Stimulated activated CD8-positive, alpha-beta memory T cell treated with anti-CD3 and anti-CD28 coated beads, Interleukin-12 subunit alpha, Interleukin-12 subunit beta, amount 100 ng/mL, for 4 hours (primary cell): ENCODE results near the gene RMP24.
"Not testable (repeated sequence)": the region's sequence is repeated elsewhere in the genome, so short reads cannot be mapped to it uniquely, and the experiment has no call there.

Source experiments
- DNase-seq: peaks from one replicate; pipeline ENCODE4 v3.0.0-alpha.2; 2020; ENCODE audit warnings: low read depth

RMP24 gene

DNA sequence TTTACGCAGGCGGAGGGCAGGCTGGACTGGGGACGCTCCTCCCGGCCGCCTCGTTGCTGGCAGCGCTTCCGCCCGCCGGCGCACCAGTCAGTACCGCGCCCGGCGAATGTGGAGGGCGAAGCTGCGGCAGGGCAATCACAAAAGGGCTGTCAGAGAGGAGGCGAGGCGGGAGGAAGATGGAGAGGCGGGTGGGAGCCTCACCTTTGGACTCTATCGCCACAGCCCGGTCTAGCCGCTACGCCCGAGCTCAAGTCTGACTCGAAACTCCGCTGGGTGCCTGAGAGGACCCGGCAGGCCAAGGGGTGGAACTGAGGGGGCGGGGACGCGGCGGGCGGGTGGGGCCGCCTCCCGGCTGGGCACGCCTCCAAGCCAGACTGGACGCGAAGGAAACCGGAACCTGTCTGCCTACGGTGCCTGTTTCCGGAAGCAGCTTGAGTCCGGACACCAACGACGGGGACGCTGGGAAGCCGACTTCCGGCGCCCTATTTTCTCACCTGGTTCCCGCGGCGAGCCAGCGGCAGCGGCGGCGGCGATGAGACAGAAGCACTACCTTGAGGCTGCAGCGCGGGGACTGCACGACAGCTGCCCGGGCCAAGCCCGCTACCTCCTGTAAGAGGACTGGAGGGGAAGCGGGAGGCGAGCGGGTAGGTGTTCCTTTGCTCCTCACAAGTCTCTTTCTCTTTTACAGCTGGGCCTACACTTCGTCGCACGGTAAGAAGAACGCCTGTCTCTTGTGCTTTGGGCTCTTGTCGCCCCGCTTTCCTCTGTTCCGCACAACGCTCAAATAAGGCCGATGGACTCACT is at the start of gene RMP24:
RMP24 (plus strand) TSS at position 483 of the 804 bp plus-strand sequence.
- peak; percentile 87 for DNase-seq

DNA sequence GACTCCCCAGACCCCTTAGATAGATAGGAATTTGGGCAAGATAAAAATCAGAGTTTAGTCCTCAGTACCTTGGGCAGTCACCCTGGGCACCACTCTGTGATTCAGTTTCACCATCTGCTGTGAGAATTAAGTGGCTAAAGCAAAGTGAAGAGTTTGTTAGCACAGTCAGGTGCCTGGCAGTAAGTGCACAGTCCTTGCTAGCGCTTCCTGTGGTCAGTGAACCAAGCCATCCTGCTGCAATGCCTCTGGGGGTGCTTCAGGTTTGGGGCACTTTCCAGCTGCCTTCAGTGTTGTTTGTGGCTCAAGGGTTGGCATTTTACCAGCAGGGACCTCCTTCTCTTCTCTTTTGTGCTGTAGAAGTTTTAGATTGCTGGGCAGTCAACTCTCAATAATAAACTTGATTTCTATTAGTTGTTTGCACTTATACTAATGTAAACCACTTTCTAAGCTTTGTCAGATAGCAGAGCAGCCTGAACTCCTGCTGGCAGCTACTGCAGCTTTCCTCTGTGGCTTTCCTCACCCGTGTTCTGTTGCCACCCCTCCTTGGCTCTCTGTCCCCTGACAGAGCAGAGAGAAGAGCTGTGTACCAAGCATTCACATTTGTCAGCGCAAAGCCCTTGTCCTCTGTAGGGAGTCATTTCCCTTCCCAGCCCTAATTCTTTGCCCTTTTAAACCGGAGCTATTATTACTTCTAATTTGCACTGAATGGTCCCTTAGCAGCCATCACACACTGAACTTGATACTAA is 48.4 kb upstream of the RMP24 start:
- DNase-seq = no peak

DNA sequence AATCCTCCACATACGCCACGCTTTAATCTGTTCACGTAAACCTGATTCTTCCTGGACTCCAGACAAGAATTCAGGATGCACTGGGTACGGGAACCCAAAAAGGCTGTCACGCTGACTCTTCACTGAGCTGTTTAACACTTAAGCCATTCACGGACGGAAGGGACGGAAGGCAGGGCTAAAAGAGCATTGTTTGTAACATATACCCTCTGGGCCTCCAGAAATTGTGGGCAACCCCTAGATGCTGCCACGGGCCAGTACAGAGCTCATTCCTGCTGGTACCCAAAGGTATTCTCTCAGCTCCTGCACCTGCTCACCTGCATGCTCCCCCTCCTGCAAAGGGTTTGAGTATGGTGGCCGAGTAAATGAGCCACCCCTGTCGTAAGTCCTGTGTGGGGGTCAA is 45.6 kb upstream of the RMP24 start:
- DNase-seq = no peak

DNA sequence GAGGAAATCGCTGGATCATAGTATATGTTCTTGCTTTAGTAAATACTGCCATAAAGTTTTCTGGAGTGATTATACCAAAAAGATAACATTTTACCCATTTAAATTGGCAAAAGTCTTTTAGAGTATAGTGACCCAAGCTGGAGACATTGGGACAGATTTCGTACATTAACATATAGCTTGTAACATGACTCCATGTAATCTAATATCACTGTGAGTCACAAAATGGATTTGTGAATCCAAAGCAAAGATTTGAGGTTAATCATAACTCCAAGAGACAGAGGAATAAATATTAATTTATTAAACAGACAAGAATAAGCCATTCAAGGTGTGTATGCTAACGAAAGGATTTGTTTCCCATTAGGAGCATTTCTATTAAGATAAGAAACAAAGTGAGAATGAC is 45.0 kb upstream of the RMP24 start:
- no peak for DNase-seq

- DNase-seq = no peak
These were observed 38.5 kb upstream of the RMP24 start for GRCh38 chr18:35933982-35934381.

DNA sequence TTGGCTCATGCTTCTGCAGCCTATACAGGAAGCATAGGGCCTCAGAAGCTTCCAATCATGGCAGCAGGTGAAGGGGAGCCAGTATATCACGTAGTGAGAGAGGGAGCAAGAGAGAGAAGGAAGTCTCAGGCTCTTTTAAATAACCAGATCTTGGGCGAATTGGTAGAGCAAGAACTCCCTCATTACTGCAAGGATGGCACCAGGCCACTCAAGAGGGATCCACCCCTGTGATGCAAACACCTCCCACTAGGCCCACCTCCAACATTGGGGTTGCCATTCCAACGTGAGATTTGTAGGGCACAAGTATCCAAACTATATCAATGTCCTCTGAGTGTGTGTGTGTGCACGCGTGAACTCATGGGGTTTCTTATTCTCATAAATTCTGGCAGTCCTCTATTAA is 37.6 kb upstream of the RMP24 start:
- DNase-seq = no peak

GRCh38 chr18:35935805-35936204 is 36.7 kb upstream of the RMP24 start:
- DNase-seq = no peak

DNA sequence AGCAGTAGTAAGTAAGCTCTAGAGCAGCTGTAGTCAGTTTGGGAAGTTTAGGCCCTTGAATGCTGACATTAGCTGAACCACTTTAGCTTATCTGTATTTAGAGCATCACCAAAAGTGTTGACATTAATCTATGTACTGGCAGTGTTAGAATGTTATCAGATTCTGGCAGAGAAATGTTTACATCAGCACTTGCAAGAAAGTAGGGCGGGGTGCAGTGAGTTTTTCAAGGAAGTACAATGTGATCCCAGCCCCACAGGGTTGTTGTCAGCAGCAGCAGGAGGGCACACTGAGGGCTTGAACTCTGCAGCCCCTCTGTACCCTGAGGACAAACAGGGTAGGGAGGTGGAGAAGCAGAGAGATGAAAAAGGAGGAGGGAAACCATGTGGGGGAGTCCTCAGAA is 35.5 kb upstream of the RMP24 start:
- DNase-seq = no peak

GRCh38 chr18:35938158-35938557 is 34.3 kb upstream of the RMP24 start:
- DNase-seq = no peak

GRCh38 chr18:35938562-35938961 is 33.9 kb upstream of the RMP24 start:
- DNase-seq = no peak

DNA sequence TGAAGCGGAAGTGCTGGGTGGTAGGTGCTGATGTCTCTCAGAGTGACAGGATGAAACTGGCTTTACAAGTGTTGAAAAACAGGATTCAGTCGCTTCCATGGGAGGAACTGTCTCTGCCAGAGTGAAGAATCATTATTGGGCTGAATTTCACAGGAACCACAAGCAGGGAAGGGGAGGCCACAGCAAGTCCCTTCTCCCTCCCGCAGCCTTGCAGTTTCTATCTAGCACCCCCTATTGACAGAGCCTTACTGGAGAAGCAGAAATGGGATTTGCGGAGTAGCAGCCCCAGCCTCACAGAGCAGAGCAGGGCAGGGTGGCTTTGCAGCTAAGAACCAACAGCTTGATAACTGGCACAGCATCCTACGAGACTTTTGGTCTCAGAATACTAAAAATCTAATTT is 33.3 kb upstream of the RMP24 start:
- DNase-seq = no peak

DNA sequence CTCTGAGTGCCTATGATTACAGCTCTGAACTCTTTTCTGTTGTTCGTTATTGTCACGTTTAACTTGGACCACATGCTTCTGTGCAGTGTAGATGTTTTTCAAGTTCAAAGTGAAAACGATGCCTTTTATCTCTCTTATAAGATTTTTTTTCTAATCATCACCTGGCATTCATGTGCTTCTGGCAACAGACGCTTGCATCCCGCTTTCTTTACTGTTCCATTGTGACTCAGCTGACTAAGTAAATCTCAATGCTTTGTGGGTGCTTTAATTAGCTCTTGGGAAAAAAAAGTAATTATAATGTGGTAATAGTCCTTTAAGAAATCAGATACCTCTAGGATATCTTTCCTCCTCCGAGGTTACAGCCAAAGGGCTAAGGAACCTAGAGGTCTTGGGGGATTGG is 31.2 kb upstream of the RMP24 start:
- DNase-seq = no peak

- DNase-seq = no peak
These were observed 30.3 kb upstream of the RMP24 start for GRCh38 chr18:35942133-35942532.

DNA sequence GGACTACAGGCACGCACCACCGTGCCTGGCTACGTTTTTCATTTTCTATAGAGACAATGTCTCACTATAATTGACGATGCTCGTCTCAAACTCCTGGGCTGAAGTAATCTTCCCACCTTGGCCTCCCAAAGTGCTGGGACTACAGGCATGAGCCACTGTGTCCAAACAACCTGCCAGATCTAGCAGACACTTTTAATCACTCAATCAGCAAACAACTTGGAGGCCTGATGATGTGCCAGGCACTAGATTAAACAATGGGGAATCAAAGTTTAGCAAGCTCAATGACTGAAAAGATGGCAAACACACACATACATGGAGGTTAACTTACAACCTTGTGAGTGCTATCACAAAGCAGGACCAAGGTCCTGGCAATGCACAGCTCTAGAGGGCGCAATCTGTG is 29.8 kb upstream of the RMP24 start:
- DNase-seq = no peak

- DNase-seq = no peak
These were observed 24.4 kb upstream of the RMP24 start for GRCh38 chr18:35948080-35948479.

GRCh38 chr18:35949090-35949489 is 23.4 kb upstream of the RMP24 start:
- no peak for DNase-seq

DNA sequence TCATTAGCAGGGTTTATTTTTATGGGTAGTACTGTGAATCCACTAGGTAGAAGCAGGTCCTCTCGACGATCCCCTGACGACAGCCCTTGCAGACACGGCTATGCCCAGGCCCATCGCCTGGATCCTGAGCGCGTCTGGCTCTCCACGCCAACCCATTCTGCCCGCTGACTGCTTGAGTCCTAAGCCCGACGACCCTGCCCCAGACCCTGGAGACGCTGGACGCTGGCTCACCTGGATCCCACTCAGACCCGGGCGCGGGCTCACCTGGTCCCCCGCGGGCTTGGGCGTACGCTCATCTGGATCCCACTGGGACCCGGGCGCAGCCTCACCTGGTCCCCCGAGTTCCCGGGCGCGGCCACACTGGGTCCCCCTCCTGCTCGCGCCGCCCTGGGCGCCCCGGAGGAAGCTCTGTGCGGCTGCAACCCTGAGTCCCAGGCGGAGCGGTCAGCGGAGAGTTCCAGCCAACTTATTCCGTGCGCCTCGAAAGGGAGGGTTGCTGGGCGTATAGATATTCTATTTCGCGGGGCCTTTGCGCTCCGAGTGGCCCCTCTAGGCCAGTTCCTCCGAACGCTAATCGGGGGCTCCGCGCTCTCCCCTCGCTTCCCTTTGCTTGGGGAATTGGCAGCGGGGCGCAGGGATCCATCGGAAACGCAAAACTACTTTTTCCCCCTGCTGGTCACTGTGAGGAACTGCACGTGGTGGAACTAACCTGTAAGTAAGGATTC is 22.4 kb upstream of the RMP24 start:
- no peak for DNase-seq

DNA sequence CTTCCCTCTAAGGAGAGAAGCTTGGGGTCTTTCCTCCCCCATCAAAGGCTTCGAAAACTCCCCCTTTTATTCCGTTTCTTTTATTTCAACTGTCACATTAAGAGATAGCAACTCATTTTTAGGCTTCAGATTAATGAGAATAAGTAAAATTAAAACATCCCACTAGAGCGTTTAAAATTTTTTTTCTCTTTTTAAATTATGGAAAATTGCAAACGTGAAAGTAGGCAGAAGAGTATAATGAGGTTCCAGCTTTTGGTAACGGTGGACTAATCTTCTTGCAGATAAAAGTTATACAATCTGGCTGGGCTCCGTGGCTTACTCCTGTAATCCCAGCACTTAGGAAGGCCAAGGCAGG is 21.9 kb upstream of the RMP24 start:
- DNase-seq = no peak

- DNase-seq = no peak
These were observed 18.8 kb upstream of the RMP24 start for GRCh38 chr18:35953688-35954087.

DNA sequence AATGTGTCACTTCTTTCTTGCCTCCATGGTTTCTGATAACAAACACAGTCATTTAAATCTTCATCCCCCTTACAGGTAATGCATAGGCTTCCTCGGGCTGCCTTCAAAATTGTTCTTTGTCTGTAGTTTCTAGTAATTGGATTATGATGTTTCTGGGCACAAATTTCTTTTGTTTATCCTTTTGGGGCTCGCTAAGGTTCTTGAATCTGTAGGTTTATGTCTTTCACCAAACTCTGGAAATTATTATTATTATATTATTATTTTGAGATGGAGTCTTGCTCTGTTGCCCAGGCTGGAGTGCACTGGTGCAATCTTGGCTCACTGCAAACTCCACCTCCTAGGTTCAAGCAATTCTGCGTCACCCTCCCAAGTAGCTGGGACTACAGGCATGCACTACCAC is 16.3 kb upstream of the RMP24 start:
- DNase-seq = no peak

- DNase-seq = no peak
These were observed 10.2 kb upstream of the RMP24 start for GRCh38 chr18:35962320-35962719.

- DNase-seq = no peak
These were observed 8.2 kb upstream of the RMP24 start for GRCh38 chr18:35964319-35964718.

- DNase-seq = not testable (repeated sequence)
These were observed 4.6 kb upstream of the RMP24 start for GRCh38 chr18:35967866-35968265.
